WTC11 (cell line): ENCODE measurements around the gene KRT86. TPM values are rescaled to one million over a fixed set of nuclear protein-coding genes. Genes with fewer than 3 reads are reported as not detected.

Experiments used
- ATF1 ChIP-seq: sonication (generic); formaldehyde crosslinking; IDR thresholded peaks from 2 replicates; pipeline ENCODE4 v1.8.1; 2023; ENCODE audit warnings: mild to moderate bottlenecking, moderate library complexity, missing genetic modification reagents
- CREB1 ChIP-seq: sonication (generic); formaldehyde crosslinking; IDR thresholded peaks from 2 replicates; pipeline ENCODE4 v1.8.0; 2023; ENCODE audit warnings: mild to moderate bottlenecking, missing genetic modification reagents
- ELF4 ChIP-seq: sonication (generic); formaldehyde crosslinking; IDR thresholded peaks from 2 replicates; pipeline ENCODE4 v1.8.1; 2022; ENCODE audit warnings: low read depth, mild to moderate bottlenecking, moderate library complexity, missing genetic modification reagents
- GTF2I ChIP-seq: fragments of 250-450 bp; sonication (Bioruptor Pico); conservative IDR thresholded peaks from 2 replicates; pipeline ENCODE4 v1.4.0; 2021; ENCODE audit warnings: mild to moderate bottlenecking
- JAZF1 ChIP-seq: fragments of 250-450 bp; sonication (Bioruptor Pico); IDR thresholded peaks from 2 replicates; pipeline ENCODE4 v1.9.0; 2021; ENCODE audit warnings: moderate library complexity, mild to moderate bottlenecking, inconsistent platforms
- MYBL2 ChIP-seq: sonication (generic); formaldehyde crosslinking; IDR thresholded peaks from 2 replicates; pipeline ENCODE4 v1.8.1; 2023; ENCODE audit warnings: mild to moderate bottlenecking, moderate library complexity, missing genetic modification reagents
- NFATC4 ChIP-seq: fragments of 250-450 bp; sonication (Bioruptor Pico); IDR thresholded peaks from 2 replicates; pipeline ENCODE4 v1.9.0; 2021; ENCODE audit warnings: mild to moderate bottlenecking
- NFE2L1 ChIP-seq: sonication (generic); formaldehyde crosslinking; IDR thresholded peaks from 2 replicates; pipeline ENCODE4 v1.8.1; 2023; ENCODE audit warnings: missing genetic modification reagents
- NR1H2 ChIP-seq: sonication (generic); formaldehyde crosslinking; IDR thresholded peaks from 2 replicates; pipeline ENCODE4 v1.9.0; 2021; ENCODE audit warnings: mild to moderate bottlenecking, moderate library complexity, missing genetic modification reagents
- RELA ChIP-seq: sonication (generic); formaldehyde crosslinking; IDR thresholded peaks from 2 replicates; pipeline ENCODE4 v1.8.1; 2022; ENCODE audit warnings: missing genetic modification reagents, mild to moderate bottlenecking, borderline replicate concordance
- RORB ChIP-seq: fragments of 250-450 bp; sonication (Bioruptor Pico); IDR thresholded peaks from 2 replicates; pipeline ENCODE4 v1.9.0; 2021; ENCODE audit warnings: mild to moderate bottlenecking
- ZNF138 ChIP-seq: sonication (generic); formaldehyde crosslinking; conservative IDR thresholded peaks from 2 replicates; pipeline ENCODE4 v1.8.1; 2022; ENCODE audit warnings: mild to moderate bottlenecking, moderate library complexity, missing genetic modification reagents
- ZNF232 ChIP-seq: sonication (generic); formaldehyde crosslinking; IDR thresholded peaks from 2 replicates; pipeline ENCODE4 v1.8.0; 2022; ENCODE audit warnings: mild to moderate bottlenecking, missing genetic modification reagents
- ZNF317 ChIP-seq: sonication (generic); formaldehyde crosslinking; IDR thresholded peaks from 2 replicates; pipeline ENCODE4 v1.8.1; 2023; ENCODE audit warnings: low read depth, mild to moderate bottlenecking, moderate library complexity, missing genetic modification reagents, borderline replicate concordance
- total RNA-seq: library from RNA; stranded (reverse); gene quantifications from 3 replicates; pipeline ENCODE4 v1.2.3, GENCODE V29; 2021
- TF ChIP-seq, protein P1 (sequence below): sonication (generic); formaldehyde crosslinking; conservative IDR thresholded peaks from 2 replicates; pipeline ENCODE4 v1.8.1; 2023; ENCODE audit warnings: mild to moderate bottlenecking, low read depth, missing genetic modification reagents, moderate library complexity
- TF ChIP-seq, protein P2 (sequence below): sonication (generic); formaldehyde crosslinking; IDR thresholded peaks from 2 replicates; pipeline ENCODE4 v1.8.1; 2023; ENCODE audit warnings: mild to moderate bottlenecking, moderate library complexity, missing genetic modification reagents
- TF ChIP-seq, protein P3 (sequence below): sonication (generic); formaldehyde crosslinking; IDR thresholded peaks from 2 replicates; pipeline ENCODE4 v1.8.1; 2023; ENCODE audit warnings: mild to moderate bottlenecking, missing genetic modification reagents, borderline replicate concordance
- TF ChIP-seq, protein P4 (sequence below): sonication (generic); formaldehyde crosslinking; IDR thresholded peaks from 2 replicates; pipeline ENCODE4 v1.8.1; 2022; ENCODE audit warnings: missing genetic modification reagents, borderline replicate concordance
- TF ChIP-seq, protein P5 (sequence below): sonication (generic); formaldehyde crosslinking; IDR thresholded peaks from 2 replicates; pipeline ENCODE4 v1.8.1; 2023; ENCODE audit warnings: mild to moderate bottlenecking, missing genetic modification reagents
- TF ChIP-seq, protein P6 (sequence below): sonication (generic); formaldehyde crosslinking; IDR thresholded peaks from 2 replicates; pipeline ENCODE4 v1.8.0; 2023; ENCODE audit warnings: missing genetic modification reagents
- TF ChIP-seq, protein P7 (sequence below): sonication (generic); formaldehyde crosslinking; IDR thresholded peaks from 2 replicates; pipeline ENCODE4 v1.8.1; 2022; ENCODE audit warnings: mild to moderate bottlenecking, moderate library complexity, missing genetic modification reagents

Gene KRT86
- total RNA-seq, 1 experiment from 2014 or later = 0.11 TPM

DNA sequence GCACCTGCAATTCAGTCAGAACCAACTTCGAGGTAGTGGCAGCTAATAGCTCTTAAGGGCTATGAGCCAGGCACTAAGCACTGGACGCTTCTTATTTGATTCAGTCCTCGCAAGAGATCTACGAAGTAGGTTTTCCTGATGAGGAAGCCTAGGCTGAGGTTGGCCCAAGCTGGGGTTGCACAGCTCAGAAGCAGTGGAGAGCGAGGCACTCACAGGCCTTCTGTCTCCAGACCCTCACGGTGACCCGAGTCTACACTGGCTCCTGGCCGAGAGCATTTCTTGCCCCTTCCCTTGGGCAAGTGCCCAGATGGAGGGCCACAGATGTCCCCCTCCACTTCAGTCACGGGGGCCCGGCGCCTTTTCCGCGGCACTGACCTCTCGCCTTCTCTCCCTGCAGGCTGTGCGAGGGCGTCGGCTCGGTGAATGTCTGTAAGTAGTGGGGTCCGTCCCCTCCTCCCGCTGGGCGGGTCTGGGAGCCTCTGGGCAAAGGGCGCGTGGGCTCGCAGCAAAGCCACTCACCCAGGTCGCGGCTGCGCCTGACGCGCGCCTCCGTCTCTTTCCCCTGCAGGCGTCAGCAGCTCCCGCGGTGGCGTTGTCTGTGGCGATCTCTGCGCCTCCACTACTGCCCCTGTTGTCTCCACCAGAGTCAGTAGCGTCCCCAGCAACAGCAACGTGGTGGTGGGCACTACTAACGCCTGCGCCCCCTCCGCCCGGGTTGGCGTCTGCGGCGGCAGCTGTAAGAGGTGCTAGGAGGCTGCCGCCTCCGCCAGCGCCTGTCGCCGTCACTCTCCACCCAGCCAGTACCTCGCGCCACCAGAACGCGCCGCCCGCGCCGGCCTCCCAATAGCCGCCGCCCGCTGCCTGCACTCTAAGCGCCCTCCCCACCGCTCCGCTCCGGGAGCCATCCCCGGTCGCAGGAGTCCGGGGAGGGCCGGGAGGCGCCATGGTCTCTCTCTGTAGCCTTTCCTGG, 33.7 kb downstream of the KRT86 start (continued):
- TF ChIP-seq, protein P1, sequence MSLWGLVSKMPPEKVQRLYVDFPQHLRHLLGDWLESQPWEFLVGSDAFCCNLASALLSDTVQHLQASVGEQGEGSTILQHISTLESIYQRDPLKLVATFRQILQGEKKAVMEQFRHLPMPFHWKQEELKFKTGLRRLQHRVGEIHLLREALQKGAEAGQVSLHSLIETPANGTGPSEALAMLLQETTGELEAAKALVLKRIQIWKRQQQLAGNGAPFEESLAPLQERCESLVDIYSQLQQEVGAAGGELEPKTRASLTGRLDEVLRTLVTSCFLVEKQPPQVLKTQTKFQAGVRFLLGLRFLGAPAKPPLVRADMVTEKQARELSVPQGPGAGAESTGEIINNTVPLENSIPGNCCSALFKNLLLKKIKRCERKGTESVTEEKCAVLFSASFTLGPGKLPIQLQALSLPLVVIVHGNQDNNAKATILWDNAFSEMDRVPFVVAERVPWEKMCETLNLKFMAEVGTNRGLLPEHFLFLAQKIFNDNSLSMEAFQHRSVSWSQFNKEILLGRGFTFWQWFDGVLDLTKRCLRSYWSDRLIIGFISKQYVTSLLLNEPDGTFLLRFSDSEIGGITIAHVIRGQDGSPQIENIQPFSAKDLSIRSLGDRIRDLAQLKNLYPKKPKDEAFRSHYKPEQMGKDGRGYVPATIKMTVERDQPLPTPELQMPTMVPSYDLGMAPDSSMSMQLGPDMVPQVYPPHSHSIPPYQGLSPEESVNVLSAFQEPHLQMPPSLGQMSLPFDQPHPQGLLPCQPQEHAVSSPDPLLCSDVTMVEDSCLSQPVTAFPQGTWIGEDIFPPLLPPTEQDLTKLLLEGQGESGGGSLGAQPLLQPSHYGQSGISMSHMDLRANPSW (CRISPR knock-in tag) = no peak
- TF ChIP-seq RORB (CRISPR knock-in tag) (no peak), JAZF1 (CRISPR knock-in tag) (no peak), ZNF138 (no peak), ZNF232 (no peak), NFE2L1 (no peak), ZNF317 (CRISPR knock-in tag) (no peak), MYBL2 (no peak; the same call in 1 of the 2 replicates), NFATC4 (CRISPR knock-in tag) (no peak), ELF4 (CRISPR knock-in tag) (no peak), NR1H2 (CRISPR knock-in tag) (no peak), CREB1 (CRISPR knock-in tag) (no peak), RELA (CRISPR knock-in tag) (no peak), ATF1 (CRISPR knock-in tag) (no peak), GTF2I (CRISPR knock-in tag) (no peak)
- TF ChIP-seq, protein P2, sequence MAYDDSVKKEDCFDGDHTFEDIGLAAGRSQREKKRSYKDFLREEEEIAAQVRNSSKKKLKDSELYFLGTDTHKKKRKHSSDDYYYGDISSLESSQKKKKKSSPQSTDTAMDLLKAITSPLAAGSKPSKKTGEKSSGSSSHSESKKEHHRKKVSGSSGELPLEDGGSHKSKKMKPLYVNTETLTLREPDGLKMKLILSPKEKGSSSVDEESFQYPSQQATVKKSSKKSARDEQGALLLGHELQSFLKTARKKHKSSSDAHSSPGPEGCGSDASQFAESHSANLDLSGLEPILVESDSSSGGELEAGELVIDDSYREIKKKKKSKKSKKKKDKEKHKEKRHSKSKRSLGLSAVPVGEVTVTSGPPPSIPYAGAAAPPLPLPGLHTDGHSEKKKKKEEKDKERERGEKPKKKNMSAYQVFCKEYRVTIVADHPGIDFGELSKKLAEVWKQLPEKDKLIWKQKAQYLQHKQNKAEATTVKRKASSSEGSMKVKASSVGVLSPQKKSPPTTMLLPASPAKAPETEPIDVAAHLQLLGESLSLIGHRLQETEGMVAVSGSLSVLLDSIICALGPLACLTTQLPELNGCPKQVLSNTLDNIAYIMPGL (CRISPR knock-in tag) = peak; percentile 51; the same call in 1 of the 2 replicates
- TF ChIP-seq, protein P3, sequence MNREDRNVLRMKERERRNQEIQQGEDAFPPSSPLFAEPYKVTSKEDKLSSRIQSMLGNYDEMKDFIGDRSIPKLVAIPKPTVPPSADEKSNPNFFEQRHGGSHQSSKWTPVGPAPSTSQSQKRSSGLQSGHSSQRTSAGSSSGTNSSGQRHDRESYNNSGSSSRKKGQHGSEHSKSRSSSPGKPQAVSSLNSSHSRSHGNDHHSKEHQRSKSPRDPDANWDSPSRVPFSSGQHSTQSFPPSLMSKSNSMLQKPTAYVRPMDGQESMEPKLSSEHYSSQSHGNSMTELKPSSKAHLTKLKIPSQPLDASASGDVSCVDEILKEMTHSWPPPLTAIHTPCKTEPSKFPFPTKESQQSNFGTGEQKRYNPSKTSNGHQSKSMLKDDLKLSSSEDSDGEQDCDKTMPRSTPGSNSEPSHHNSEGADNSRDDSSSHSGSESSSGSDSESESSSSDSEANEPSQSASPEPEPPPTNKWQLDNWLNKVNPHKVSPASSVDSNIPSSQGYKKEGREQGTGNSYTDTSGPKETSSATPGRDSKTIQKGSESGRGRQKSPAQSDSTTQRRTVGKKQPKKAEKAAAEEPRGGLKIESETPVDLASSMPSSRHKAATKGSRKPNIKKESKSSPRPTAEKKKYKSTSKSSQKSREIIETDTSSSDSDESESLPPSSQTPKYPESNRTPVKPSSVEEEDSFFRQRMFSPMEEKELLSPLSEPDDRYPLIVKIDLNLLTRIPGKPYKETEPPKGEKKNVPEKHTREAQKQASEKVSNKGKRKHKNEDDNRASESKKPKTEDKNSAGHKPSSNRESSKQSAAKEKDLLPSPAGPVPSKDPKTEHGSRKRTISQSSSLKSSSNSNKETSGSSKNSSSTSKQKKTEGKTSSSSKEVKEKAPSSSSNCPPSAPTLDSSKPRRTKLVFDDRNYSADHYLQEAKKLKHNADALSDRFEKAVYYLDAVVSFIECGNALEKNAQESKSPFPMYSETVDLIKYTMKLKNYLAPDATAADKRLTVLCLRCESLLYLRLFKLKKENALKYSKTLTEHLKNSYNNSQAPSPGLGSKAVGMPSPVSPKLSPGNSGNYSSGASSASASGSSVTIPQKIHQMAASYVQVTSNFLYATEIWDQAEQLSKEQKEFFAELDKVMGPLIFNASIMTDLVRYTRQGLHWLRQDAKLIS (CRISPR knock-in tag) = no peak
- TF ChIP-seq, protein P4, sequence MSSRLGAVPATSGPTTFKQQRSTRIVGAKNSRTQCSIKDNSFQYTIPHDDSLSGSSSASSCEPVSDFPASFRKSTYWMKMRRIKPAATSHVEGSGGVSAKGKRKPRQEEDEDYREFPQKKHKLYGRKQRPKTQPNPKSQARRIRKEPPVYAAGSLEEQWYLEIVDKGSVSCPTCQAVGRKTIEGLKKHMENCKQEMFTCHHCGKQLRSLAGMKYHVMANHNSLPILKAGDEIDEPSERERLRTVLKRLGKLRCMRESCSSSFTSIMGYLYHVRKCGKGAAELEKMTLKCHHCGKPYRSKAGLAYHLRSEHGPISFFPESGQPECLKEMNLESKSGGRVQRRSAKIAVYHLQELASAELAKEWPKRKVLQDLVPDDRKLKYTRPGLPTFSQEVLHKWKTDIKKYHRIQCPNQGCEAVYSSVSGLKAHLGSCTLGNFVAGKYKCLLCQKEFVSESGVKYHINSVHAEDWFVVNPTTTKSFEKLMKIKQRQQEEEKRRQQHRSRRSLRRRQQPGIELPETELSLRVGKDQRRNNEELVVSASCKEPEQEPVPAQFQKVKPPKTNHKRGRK (CRISPR knock-in tag) = no peak
- TF ChIP-seq, protein P5, sequence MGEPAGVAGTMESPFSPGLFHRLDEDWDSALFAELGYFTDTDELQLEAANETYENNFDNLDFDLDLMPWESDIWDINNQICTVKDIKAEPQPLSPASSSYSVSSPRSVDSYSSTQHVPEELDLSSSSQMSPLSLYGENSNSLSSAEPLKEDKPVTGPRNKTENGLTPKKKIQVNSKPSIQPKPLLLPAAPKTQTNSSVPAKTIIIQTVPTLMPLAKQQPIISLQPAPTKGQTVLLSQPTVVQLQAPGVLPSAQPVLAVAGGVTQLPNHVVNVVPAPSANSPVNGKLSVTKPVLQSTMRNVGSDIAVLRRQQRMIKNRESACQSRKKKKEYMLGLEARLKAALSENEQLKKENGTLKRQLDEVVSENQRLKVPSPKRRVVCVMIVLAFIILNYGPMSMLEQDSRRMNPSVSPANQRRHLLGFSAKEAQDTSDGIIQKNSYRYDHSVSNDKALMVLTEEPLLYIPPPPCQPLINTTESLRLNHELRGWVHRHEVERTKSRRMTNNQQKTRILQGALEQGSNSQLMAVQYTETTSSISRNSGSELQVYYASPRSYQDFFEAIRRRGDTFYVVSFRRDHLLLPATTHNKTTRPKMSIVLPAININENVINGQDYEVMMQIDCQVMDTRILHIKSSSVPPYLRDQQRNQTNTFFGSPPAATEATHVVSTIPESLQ (CRISPR knock-in tag) = no peak
- TF ChIP-seq, protein P6, sequence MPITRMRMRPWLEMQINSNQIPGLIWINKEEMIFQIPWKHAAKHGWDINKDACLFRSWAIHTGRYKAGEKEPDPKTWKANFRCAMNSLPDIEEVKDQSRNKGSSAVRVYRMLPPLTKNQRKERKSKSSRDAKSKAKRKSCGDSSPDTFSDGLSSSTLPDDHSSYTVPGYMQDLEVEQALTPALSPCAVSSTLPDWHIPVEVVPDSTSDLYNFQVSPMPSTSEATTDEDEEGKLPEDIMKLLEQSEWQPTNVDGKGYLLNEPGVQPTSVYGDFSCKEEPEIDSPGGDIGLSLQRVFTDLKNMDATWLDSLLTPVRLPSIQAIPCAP (CRISPR knock-in tag) = no peak
- TF ChIP-seq, protein P7, sequence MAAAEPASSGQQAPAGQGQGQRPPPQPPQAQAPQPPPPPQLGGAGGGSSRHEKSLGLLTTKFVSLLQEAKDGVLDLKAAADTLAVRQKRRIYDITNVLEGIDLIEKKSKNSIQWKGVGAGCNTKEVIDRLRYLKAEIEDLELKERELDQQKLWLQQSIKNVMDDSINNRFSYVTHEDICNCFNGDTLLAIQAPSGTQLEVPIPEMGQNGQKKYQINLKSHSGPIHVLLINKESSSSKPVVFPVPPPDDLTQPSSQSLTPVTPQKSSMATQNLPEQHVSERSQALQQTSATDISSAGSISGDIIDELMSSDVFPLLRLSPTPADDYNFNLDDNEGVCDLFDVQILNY (CRISPR knock-in tag) = 0 out of 2 replicates have a peak, but pooled peaks have one; percentile 53
